Stimulated activated CD4-positive, alpha-beta T cell treated with anti-CD3 and anti-CD28 coated beads, Interleukin-1b, Interleukin-23, amount 100 ng/mL, for 4 hours (primary cell): ENCODE results near the gene HORMAD2.
A peak's percentile ranks its signal among the peaks of the same experiment; 100 is the strongest.
"Not testable (repeated sequence)": the region's sequence is repeated elsewhere in the genome, so short reads cannot be mapped to it uniquely, and the experiment has no call there.

Experiments used
- DNase-seq, 2 donors: peaks; one replicate each; pipeline ENCODE4 v3.0.0-alpha.2; 2020; ENCODE audit warnings: low read depth in 2 of 2

The HORMAD2 gene

DNA sequence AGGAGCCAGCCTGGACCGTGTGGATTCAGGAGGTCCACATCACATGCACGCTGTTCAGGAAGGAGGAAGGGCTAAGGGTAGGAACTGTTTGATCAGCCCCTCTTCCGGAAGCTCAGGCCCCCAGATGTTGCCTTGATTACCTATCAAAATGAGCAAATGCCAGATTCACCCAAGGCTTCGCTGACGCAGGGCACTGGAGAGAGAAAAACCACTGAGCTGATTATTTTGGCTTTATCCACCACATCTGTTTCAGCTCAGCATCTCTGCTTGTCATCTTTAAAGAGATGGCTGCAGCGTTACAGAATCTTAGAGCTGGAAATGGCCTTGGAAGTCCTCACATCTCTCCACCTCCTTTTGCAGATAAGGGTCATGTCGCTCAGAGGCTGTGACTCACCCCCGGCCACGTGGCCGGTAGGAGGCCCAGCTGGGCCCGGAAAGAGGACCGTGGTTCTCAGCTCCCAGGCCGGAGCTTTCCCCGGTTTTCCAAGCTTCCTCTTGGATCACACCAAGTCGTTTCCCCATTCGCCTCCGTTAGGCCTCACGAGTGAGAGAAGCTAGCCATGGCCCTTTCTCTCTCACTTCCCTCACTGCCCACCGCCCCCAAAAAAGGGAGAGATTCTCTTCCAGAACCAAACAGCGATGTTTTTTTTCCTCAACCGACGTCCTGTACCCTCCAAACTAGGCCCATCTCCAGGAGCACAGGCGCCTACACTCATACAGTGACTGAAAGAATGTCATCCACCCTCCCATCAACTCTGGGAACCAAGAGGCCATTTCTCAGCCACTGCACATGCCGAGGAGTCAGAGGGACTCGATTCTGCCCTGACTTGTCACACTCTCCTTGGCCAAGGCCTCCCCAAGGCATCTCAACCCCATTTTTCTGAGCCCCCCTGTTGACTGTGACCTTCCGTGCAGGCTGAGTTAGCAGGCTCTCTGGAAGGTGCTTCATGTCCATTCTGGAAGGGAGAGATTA, 128.7 kb downstream of the HORMAD2 start:
- DNase-seq, result no peak

GRCh38 chr22:30209642-30210041, 129.4 kb downstream of the HORMAD2 start:
- DNase-seq, result no peak

DNA sequence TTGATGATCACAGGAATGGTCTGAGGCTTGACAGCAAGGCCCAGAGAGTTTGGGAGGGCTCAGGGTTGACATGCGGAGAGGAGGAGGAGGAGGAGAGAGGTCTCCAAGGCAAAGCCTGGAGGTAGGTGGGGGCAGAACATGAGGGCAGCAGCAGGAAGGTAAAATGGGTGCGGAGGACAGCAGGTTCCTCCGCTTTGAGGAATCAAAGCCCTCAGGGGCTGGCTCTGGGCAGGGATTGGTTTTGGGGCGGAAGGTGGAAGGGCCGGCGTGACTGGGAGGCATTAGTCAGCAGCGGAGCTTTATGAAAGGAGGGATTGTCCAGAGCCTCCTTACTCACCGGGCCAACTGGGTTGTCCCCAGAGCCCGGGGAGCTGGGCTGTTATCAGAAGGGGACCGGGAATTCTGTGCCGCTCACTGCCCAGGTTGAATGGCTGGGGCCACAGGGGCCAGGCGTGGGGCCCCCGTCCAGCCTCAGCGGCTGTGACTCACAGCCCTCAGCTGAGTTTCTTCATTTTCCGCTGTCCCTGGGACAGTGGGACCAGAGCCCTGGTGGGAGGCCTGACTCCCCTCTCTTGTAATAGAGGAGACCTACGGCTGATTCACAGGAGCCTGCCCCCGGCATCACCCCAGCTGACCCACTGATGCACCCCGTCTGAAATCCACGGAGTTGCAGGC, 130.1 kb downstream of the HORMAD2 start:
- DNase-seq, result no peak

DNA sequence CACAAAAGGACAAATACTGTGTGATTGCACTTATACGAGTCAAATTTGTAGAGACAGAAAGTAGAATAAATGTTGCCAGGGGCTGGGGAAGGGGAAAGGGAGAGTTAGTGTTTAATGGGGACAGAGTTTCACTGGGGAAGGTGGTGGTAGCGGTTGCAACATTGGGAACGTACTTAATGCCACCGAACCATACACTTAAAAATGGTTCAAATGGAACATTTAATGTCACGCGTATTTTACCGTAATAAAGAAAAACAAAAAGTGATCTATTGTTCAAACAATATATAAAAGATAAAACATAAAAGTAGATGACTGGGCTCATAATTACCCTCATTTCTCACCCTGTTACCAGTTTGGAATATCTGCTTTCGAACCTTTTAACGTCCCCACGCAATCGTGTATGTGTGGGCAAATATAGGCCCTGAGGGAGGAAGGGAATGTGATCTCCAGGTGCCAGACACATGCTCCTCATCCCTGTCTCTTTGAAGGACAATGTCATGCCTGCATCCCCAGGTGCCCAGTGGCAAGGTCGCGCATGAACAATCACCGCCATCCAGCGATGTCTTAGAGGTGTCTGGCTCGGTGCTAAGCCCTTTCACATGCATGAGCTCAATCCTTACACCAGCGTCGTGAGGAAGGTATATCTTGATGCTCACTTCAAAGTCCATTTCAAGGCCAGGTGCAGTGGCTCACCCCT, 131.0 kb downstream of the HORMAD2 start:
- no peak for DNase-seq

DNA sequence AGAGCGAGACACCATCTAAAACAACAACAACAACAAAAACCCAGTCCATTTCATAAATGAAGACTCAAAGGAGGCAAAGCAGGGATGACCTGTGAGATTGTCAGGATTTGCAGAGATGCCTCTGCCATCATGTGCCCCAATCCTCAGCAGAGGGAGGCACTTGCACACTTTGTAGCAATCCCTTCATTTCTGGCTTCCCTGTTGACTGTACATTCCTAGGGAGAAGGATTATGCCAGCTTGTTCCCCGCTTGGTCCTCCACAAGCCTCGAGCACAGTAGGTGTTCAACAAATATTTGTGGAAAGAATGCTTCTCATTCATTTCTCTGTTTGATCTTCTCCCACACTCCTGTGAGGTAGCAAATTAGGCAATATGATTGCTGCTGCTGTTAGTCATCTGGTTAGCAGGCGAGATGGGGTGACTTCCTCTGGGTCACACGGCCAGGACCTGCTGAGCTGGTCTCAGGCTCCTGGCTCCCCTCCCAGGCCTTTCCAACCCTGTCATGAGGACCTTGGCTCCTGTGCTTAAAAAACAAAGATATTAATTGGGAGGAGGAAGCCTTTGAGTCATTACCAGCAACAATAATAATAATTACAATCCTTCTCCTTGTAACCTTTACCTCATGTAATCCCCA, 132.2 kb downstream of the HORMAD2 start:
- no peak for DNase-seq

- no peak for DNase-seq
Observed at GRCh38 chr22:30212996-30213441, 132.8 kb downstream of the HORMAD2 start.

GRCh38 chr22:30214703-30215407, 134.6 kb downstream of the HORMAD2 start:
- DNase-seq, result no peak

GRCh38 chr22:30216272-30216671, 136.0 kb downstream of the HORMAD2 start:
- DNase-seq, result not testable (repeated sequence)

- no peak for DNase-seq
Observed at GRCh38 chr22:30216710-30217109, 136.4 kb downstream of the HORMAD2 start.

- DNase-seq, result no peak
Observed at GRCh38 chr22:30217698-30218560, 137.7 kb downstream of the HORMAD2 start.

GRCh38 chr22:30219049-30219654, 138.9 kb downstream of the HORMAD2 start:
- no peak for DNase-seq

DNA sequence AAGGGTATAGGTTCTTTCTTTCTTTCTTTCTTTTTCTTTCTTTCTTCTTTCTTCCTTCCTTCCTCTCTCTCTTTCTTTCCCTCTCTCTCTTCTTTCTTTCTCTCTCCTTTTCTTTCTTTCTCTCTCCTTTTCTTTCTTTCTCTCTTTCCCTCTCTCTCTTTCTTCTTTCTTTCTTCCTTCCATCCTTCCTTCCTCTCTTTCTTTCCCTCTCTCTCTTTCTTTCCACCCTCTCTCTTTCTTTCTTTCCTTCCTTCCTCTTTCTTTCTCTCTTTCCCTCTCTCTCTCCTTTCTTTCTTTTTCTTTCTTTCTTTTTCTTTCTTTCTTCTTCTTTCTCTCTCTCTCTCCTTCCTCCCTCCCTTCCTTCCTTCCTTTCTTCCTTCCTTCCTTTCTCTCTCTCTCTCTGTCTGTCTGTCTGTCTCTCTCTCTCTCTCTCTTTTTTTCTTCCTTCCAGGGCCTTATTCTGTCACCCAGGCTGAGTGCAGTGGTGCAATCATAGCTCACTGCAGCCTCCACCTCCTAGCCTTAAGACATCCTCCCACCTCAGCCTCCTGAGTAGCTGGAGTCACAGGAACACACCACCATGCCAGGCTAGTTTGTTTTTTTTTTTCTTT, 139.5 kb downstream of the HORMAD2 start:
- no peak for DNase-seq

DNA sequence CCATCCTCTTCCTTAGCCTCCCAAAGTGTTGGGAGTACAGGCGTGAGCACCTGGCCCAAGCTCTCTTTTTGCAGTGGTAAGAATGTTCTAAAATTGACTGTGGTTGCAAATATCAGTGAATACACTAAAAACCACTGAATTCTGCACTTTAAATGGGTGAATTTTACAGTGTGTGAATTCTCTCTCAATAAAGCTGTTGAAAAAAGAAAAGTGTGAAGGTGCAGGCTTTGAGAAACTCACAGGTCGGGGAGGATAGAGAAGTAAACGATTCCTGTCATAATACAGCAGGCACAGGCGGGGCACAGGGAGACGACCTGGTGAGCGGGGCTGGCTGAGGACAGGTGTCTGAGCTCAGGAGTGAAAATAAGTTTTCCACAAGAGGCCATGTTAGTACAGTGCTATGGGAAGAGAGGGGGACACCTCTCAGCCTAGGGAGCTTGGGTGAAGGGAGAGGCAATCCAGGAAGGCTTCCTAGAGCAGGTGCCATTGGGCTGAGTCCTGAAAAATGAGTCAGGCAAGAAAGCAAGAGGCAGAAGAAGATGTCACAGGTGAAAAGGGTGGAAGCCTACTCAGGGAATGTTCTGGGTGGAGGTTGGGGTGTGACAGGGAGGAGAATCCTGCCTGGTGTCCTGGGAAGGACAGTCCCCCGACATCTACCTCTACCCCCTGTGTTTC, 140.2 kb downstream of the HORMAD2 start:
- no peak for DNase-seq

DNA sequence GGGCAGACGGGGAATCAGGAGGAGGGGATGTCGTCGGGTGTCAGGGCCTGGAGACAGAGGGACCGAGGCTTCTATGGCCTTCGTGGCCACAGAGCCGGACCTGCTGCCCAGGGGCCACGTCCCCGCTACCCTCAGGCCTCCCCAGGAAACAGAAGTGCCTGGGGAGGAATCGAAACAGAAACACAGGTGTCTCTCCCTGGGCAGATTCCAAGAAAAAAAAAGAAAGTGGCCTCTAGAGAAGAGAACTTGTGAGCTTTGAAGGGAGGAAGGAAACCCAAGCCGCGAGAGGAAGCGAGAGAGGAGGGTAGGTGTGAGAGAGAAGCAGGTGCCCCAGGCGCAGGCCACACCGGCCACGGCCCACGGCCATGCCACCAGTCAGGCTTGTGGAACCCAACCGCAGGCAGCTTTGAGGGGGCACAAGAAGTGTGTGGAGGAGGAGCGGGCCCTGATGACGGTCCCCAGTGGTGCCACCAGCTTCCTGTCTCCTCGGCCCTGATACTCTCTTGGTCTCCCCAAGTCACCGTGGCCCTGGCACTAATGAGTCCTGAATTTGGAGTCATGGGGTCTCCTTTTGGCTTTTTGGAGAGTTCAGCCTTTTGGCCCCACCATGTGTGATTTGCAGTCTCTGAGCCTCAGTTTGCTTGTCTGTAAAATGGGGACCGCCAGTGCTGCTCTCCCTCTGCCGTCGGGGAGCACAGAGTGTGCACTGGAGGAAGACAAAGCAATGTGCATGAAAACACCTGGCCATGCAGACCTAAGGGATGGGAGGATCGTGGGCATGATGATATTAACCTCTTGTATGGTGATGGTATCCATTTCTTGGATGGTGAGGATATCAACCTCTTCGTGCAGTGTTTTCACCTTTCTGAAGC, 141.1 kb downstream of the HORMAD2 start:
- peak in 1 of 2 donors; percentile 47 for DNase-seq

- DNase-seq, result no peak
Observed at GRCh38 chr22:30222321-30222720, 142.1 kb downstream of the HORMAD2 start.

- no peak for DNase-seq
Observed at GRCh38 chr22:30223303-30223702, 143.0 kb downstream of the HORMAD2 start.

GRCh38 chr22:30224161-30224857, 144.0 kb downstream of the HORMAD2 start:
- no peak for DNase-seq
